H1 (cell line): Measurements from ENCODE around the gene ADPGK. TPM values are rescaled to one million over a fixed set of nuclear protein-coding genes. Genes with fewer than 3 reads are reported as not detected.

ENCODE experiments used
- CTCF ChIA-PET: fragments of 300-600 bp; sonication (Branson Sonifier 250); formaldehyde crosslinking; loops from one replicate; lab custom pipeline; 2021; ENCODE audit not compliant: partially characterized antibody; lab: Charles Lee
- POLR2A ChIA-PET: fragments of 300-600 bp; sonication (Branson Sonifier 250); formaldehyde crosslinking; loops from one replicate; lab custom pipeline; 2021; ENCODE audit warnings: inconsistent platforms; ENCODE audit not compliant: partially characterized antibody; lab: Charles Lee
- DNase-seq, 2 experiments: peaks; one replicate each; pipeline versions ENCODE4 v3.0.0 to v3.0.0-alpha.2; 2010 to 2022; ENCODE audit warnings: low spot score in 2 of 2, low read depth in 1 of 2, mixed read lengths in 1 of 2
- FAIRE-seq: peaks from 2 replicates; lab custom pipeline; 2011; peaks lifted over from hg19 to GRCh38; lab: Jason Lieb, UNC
- H2AFZ ChIP-seq: 2 replicates; pipeline ENCODE4 v1.8.1; 2012; ENCODE audit warnings: low read length, inconsistent platforms
- H2AK5ac ChIP-seq: 2 replicates; pipeline ENCODE4 v1.6.1; 2013; ENCODE audit warnings: low read depth, low read length
- H2BK120ac ChIP-seq: replicated peaks from 2 replicates; pipeline ENCODE3; 2013; ENCODE audit warnings: low read depth, low read length, inconsistent platforms
- H2BK12ac ChIP-seq: 2 replicates; pipeline ENCODE4 v1.6.1; 2013; ENCODE audit warnings: low read depth, low read length
- H2BK15ac ChIP-seq: 2 replicates; pipeline ENCODE4 v1.6.1; 2013; ENCODE audit warnings: low read length
- H2BK20ac ChIP-seq: 2 replicates; pipeline ENCODE4 v1.6.1; 2013; ENCODE audit warnings: low read length
- H2BK5ac ChIP-seq: 2 replicates; pipeline ENCODE4 v1.6.1; 2013; ENCODE audit warnings: low read depth, low read length
- H3K14ac ChIP-seq: 2 replicates; pipeline ENCODE4 v1.6.1; 2013; ENCODE audit warnings: inconsistent platforms; ENCODE audit not compliant: insufficient read length
- H3K18ac ChIP-seq: 2 replicates; pipeline ENCODE4 v1.6.1; 2013; ENCODE audit warnings: low read length; ENCODE audit errors: extremely low read depth
- H3K23ac ChIP-seq: 2 replicates; pipeline ENCODE4 v1.6.1; 2013; ENCODE audit warnings: inconsistent platforms; ENCODE audit not compliant: insufficient read length
- H3K23me2 ChIP-seq: 2 replicates; pipeline ENCODE4 v1.6.1; 2013; ENCODE audit warnings: low read depth, low read length
- H3K27ac ChIP-seq: 2 replicates; pipeline ENCODE4 v1.6.1; 2011; ENCODE audit warnings: low read depth, low read length, inconsistent platforms
- H3K27me3 ChIP-seq, 4 experiments: replicated peaks in 1 of 4; 1 replicate in 1 of 4; 2 replicates in 3 of 4; pipeline versions ENCODE4 v1.6.1 to v1.8.1; 2011 to 2013; ENCODE audit warnings: low read length in 3 of 4, mild to moderate bottlenecking in 3 of 4, inconsistent platforms in 2 of 4, mixed read lengths in 2 of 4, moderate library complexity in 1 of 4; ENCODE audit not compliant: control insufficient read depth in 3 of 4, insufficient read depth in 3 of 4; ENCODE audit errors: extremely low read depth in 1 of 4
- H3K36me3 ChIP-seq, 4 experiments: 2 replicates each; pipeline versions ENCODE4 v1.6.1 to v1.8.1; 2011 to 2013; ENCODE audit warnings: mild to moderate bottlenecking in 4 of 4, low read length in 3 of 4, moderate library complexity in 2 of 4, control low read depth in 1 of 4, inconsistent platforms in 1 of 4; ENCODE audit not compliant: insufficient read depth in 4 of 4, control insufficient read depth in 2 of 4
- H3K4ac ChIP-seq: replicated peaks from 2 replicates; pipeline ENCODE3; 2013; ENCODE audit warnings: low read length, low read depth, mixed read lengths, inconsistent platforms; ENCODE audit not compliant: insufficient read length
- H3K4me1 ChIP-seq, 4 experiments: replicated peaks in 1 of 4; 1 replicate in 1 of 4; 2 replicates in 3 of 4; pipeline versions ENCODE4 v1.6.1 to v1.8.1; 2011 to 2013; ENCODE audit warnings: low read length in 3 of 4, inconsistent platforms in 2 of 4, mixed read lengths in 1 of 4; ENCODE audit not compliant: insufficient read depth in 4 of 4, control insufficient read depth in 3 of 4
- H3K4me2 ChIP-seq, 2 experiments: 2 replicates each; pipeline versions ENCODE4 v1.6.1 to v1.8.1; 2011 to 2013; ENCODE audit warnings: low read depth in 2 of 2, low read length in 2 of 2, control low read depth in 1 of 2, inconsistent platforms in 1 of 2, mild to moderate bottlenecking in 1 of 2; ENCODE audit not compliant: insufficient read depth in 1 of 2
- H3K4me3 ChIP-seq, 4 experiments: fragments of 200-600, 300-600 bp in 1 of 4; sonication (generic), shearing (Covaris generic), sonication (Bioruptor Twin) in 1 of 4; 2 replicates each; pipeline versions ENCODE4 v1.5.1 to v1.8.1; 2011 to 2016; ENCODE audit warnings: low read length in 4 of 4, low read depth in 3 of 4, control low read depth in 2 of 4, inconsistent platforms in 2 of 4, mild to moderate bottlenecking in 2 of 4, mixed read lengths in 1 of 4, moderate library complexity in 1 of 4; ENCODE audit not compliant: insufficient read depth in 2 of 4; ENCODE audit errors: extremely low read depth in 1 of 4
- H3K56ac ChIP-seq: replicated peaks from 2 replicates; pipeline ENCODE3; 2013; ENCODE audit warnings: low read depth, mild to moderate bottlenecking, mixed read lengths, low read length, inconsistent platforms; ENCODE audit not compliant: insufficient read length
- H3K79me1 ChIP-seq: 2 replicates; pipeline ENCODE4 v1.6.1; 2013; ENCODE audit warnings: low read depth, low read length, control low read depth
- H3K79me2 ChIP-seq, 2 experiments: 2 replicates each; pipeline versions ENCODE4 v1.6.1 to v1.8.1; 2012 to 2013; ENCODE audit warnings: low read length in 2 of 2, mild to moderate bottlenecking in 2 of 2, inconsistent platforms in 1 of 2; ENCODE audit not compliant: insufficient read depth in 2 of 2, control insufficient read depth in 1 of 2
- H3K9ac ChIP-seq, 4 experiments: replicated peaks in 1 of 4; 1 replicate in 1 of 4; 2 replicates in 3 of 4; pipeline versions ENCODE4 v1.6.1 to v1.8.1; 2011 to 2013; ENCODE audit warnings: low read depth in 3 of 4, low read length in 3 of 4, control low read depth in 2 of 4, mild to moderate bottlenecking in 2 of 4, moderate library complexity in 2 of 4, inconsistent platforms in 1 of 4; ENCODE audit errors: extremely low read depth in 1 of 4
- H3K9me3 ChIP-seq, 2 experiments: 2 replicates each; pipeline versions ENCODE4 v1.6.1 to v1.8.1; 2012 to 2013; ENCODE audit warnings: mild to moderate bottlenecking in 2 of 2, moderate library complexity in 2 of 2, control low read depth in 1 of 2, inconsistent platforms in 1 of 2, low read depth in 1 of 2, low read length in 1 of 2, mixed read lengths in 1 of 2; ENCODE audit not compliant: insufficient read depth in 2 of 2
- H4K20me1 ChIP-seq, 2 experiments: replicated peaks in 1 of 2; 2 replicates each; pipeline versions ENCODE3 to v1.8.1; 2011 to 2013; ENCODE audit warnings: inconsistent platforms in 2 of 2, low read length in 2 of 2, mild to moderate bottlenecking in 1 of 2; ENCODE audit not compliant: insufficient read depth in 2 of 2, control insufficient read depth in 1 of 2
- H4K5ac ChIP-seq: 2 replicates; pipeline ENCODE4 v1.6.1; 2013; ENCODE audit warnings: low read length, low read depth, mixed read lengths, inconsistent platforms; ENCODE audit not compliant: insufficient read length
- H4K8ac ChIP-seq: 2 replicates; pipeline ENCODE4 v1.8.0; 2013; ENCODE audit warnings: mild to moderate bottlenecking, moderate library complexity, low read length, inconsistent platforms; ENCODE audit not compliant: insufficient read depth; ENCODE audit errors: extremely low read depth
- H4K91ac ChIP-seq: replicated peaks from 2 replicates; pipeline ENCODE3; 2013; ENCODE audit warnings: low read length, mixed read lengths, inconsistent platforms; ENCODE audit not compliant: insufficient read length
- CBX8 ChIP-seq: fragments of 300-800, 300-1000 bp; sonication (generic); IDR thresholded peaks from 2 replicates; pipeline ENCODE4 v1.7.1; 2016; ENCODE audit warnings: low read depth, low read length, borderline replicate concordance
- CEBPB ChIP-seq: IDR thresholded peaks from 2 replicates; pipeline ENCODE4 v1.6.1; 2012; ENCODE audit warnings: low read depth, low read length
- CHD1 ChIP-seq: IDR thresholded peaks from 2 replicates; pipeline ENCODE4 v1.6.1; 2012; ENCODE audit warnings: low read depth, low read length, improper control_type of control experiment
- CREB1 ChIP-seq: IDR thresholded peaks from 2 replicates; pipeline ENCODE4 v1.6.1; 2012; ENCODE audit warnings: inconsistent platforms
- E2F6 ChIP-seq: IDR thresholded peaks from 2 replicates; pipeline ENCODE4 v1.6.1; 2012; ENCODE audit warnings: inconsistent platforms
- EGR1 ChIP-seq: IDR thresholded peaks from 2 replicates; pipeline ENCODE4 v1.6.1; 2011; ENCODE audit warnings: low read depth, low read length, borderline replicate concordance
- EZH2 ChIP-seq: fragments of 200-600 bp; sonication (generic); IDR thresholded peaks from 2 replicates; pipeline ENCODE4 v1.7.1; 2012; ENCODE audit warnings: low read depth, mild to moderate bottlenecking, moderate library complexity, low read length, inconsistent platforms; ENCODE audit not compliant: severe bottlenecking
- JUN ChIP-seq: IDR thresholded peaks from 2 replicates; pipeline ENCODE4 v1.6.1; 2011; ENCODE audit warnings: low read depth, mild to moderate bottlenecking, improper control_type of control experiment, low read length
- KDM4A ChIP-seq: IDR thresholded peaks from one replicate; pipeline ENCODE4 v1.7.1; 2012; ENCODE audit warnings: low read depth, mild to moderate bottlenecking, moderate library complexity, low read length, inconsistent platforms; ENCODE audit not compliant: severe bottlenecking
- PHF8 ChIP-seq: fragments of 200-600 bp; sonication (generic); conservative IDR thresholded peaks from 2 replicates; pipeline ENCODE4 v1.7.1; 2012; ENCODE audit warnings: low read depth, mild to moderate bottlenecking, inconsistent platforms, low read length, moderate library complexity
- SIX5 ChIP-seq: IDR thresholded peaks from 2 replicates; pipeline ENCODE4 v1.6.1; 2011; ENCODE audit warnings: mild to moderate bottlenecking, low read depth, low read length
- TBP ChIP-seq: IDR thresholded peaks from 2 replicates; pipeline ENCODE4 v1.6.1; 2011; ENCODE audit warnings: low read depth, low read length, improper control_type of control experiment
- USF2 ChIP-seq: IDR thresholded peaks from 2 replicates; pipeline ENCODE4 v1.6.1; 2011; ENCODE audit warnings: low read length, improper control_type of control experiment
- WGBS, 2 experiments: shearing (Covaris generic) in 1 of 2; methylation state at CpG; one replicate each; pipeline versions ENCODE4 v1.1.6 to v1.1.7; 2013 to 2015; ENCODE audit warnings: low lambda C conversion rate in 2 of 2, mixed read lengths in 2 of 2, inconsistent platforms in 1 of 2, low coverage in 1 of 2, missing lambda C conversion rate in 1 of 2; ENCODE audit not compliant: insufficient replicate concordance in 2 of 2, insufficient coverage in 1 of 2, insufficient read length in 1 of 2; ENCODE audit errors: extremely low coverage in 1 of 2, missing lambda C conversion rate in 1 of 2; 5-methylcytosine and 5-hydroxymethylcytosine counted together
- polyA plus RNA-seq, 7 experiments: library from polyadenylated mRNA; depleted of rRNA in 3 of 7; stranded (reverse) in 5 of 7; unstranded in 2 of 7; fragments of >200 nt in 5 of 7; fragments of 200-250 nt in 2 of 7; gene quantifications; 1 replicate in 5 of 7; 2 replicates in 1 of 7; 4 replicates in 1 of 7; pipeline versions ENCODE4 v1.2.1 to v1.2.3, GENCODE V29; 2011 to 2013; ENCODE audit warnings: missing spikeins in 2 of 7, mixed read lengths in 2 of 7
- total RNA-seq: library from RNA; stranded (reverse); fragmentation: NEBNext Ultra II Directional; extraction: Animal tissue kit (Norgen Biotek cat#: 25700); gene quantifications from 2 replicates; pipeline ENCODE4 v1.2.1, GENCODE V29; 2021

Gene ADPGK
- total and polyA plus RNA-seq, 2 of the 8 experiments (the other 6 are each of a cell fraction or from before 2014, with no cell fraction given) = 32.2 to 38.2 TPM

- Histone ChIP-seq H3K14ac (no peak overlapping the region), H2BK15ac (no peak overlapping the region), H3K79me2 (no peaks in the 10 kb centered on the region), H4K5ac (no peak overlapping the region), H2BK12ac (no peak overlapping the region), H3K27me3 (no peaks in the 10 kb centered on the region), H3K56ac (no peak overlapping the region), H3K4ac (no peak overlapping the region), H3K9ac (no peak overlapping the region), H3K4me2 (no peak overlapping the region), H3K4me3 (no peak overlapping the region), H4K20me1 (no peaks in the 10 kb centered on the region), H3K9me3 (peaks cover 0 to 2% of the 10 kb centered on the region in 2 experiments; a peak in 1 of 4 replicates), H2BK5ac (no peak overlapping the region), H3K79me1 (no peaks in the 10 kb centered on the region), H4K8ac (no peak overlapping the region), H4K91ac (no peak overlapping the region), H3K18ac (no peak overlapping the region), H2AFZ (no peak overlapping the region), H3K4me1 (no peaks in the 10 kb centered on the region), H2BK20ac (no peak overlapping the region), H3K27ac (no peak overlapping the region), H3K23ac (no peak overlapping the region), H3K36me3 (peaks cover 5 to 33% (median 22%) of the 10 kb centered on the region in 4 experiments), H2BK120ac (no peak overlapping the region), H2AK5ac (no peak overlapping the region), H3K23me2 (no peaks in the 10 kb centered on the region)
- 94% methylated on average over 3 of the region's 3 CpGs; no CpG with 5 or more reads in 1 of the 2 experiments for whole genome bisulfite sequencing, 2 experiments
- ChIA-PET CTCF (interaction anchor here (0.6 to 3.1 kb wide), 6 partner anchors 9 to 66 kb away, joined by 3 to 19 read pairs (median 4); no protein-coding TSS in a partner anchor), POLR2A (interaction anchor here (1.2 kb wide), 1 partner anchor 513 kb away, joined by 3 read pairs; no protein-coding TSS in a partner anchor)
- FAIRE-seq (no peak), DNase-seq (no peak)
- TF ChIP-seq CBX8 (no peak), SIX5 (no peak), CREB1 (no peak), EZH2 (no peak), PHF8 (no peak), JUN (no peak), EGR1 (no peak), E2F6 (no peak), KDM4A (no peak), CHD1 (no peak), TBP (no peak), CEBPB (no peak), USF2 (no peak)
Observed at GRCh38 chr15:72737061-72737460, 46.5 kb downstream of the ADPGK start.
